GM15510 (cell line): ENCODE data around the gene FOSL1.

Source experiments
- POLR2A ChIP-seq: IDR thresholded peaks from 3 replicates; pipeline ENCODE4 v1.6.1; 2011; ENCODE audit warnings: borderline replicate concordance; ENCODE audit not compliant: insufficient read length; ENCODE audit errors: extremely low read depth

FOSL1 gene

GRCh38 chr11:65915101-65915820 is 15.1 kb upstream of the FOSL1 start:
- TF ChIP-seq POLR2A, result no peak

- no peak for TF ChIP-seq POLR2A
These were observed 12.7 kb upstream of the FOSL1 start for GRCh38 chr11:65912845-65913244.

GRCh38 chr11:65911682-65912568 is 11.7 kb upstream of the FOSL1 start:
- no peak for TF ChIP-seq POLR2A

- no peak for TF ChIP-seq POLR2A
These were observed 7.7 kb upstream of the FOSL1 start for GRCh38 chr11:65907878-65908277.

- TF ChIP-seq POLR2A, result no peak
These were observed 6.4 kb upstream of the FOSL1 start for GRCh38 chr11:65906602-65907001.

- no peak for TF ChIP-seq POLR2A
These were observed 3.5 kb upstream of the FOSL1 start for GRCh38 chr11:65903715-65904114.

GRCh38 chr11:65903068-65903481 is 2.9 kb upstream of the FOSL1 start:
- TF ChIP-seq POLR2A, result no peak

GRCh38 chr11:65900899-65901180 is 652 bp upstream of the FOSL1 start:
- no peak for TF ChIP-seq POLR2A

- TF ChIP-seq POLR2A, result no peak
These were observed 648 bp downstream of the FOSL1 start for GRCh38 chr11:65899356-65900124.

GRCh38 chr11:65898656-65899355 is 1.4 kb downstream of the FOSL1 start:
- no peak for TF ChIP-seq POLR2A

- TF ChIP-seq POLR2A, result no peak
These were observed 3.1 kb downstream of the FOSL1 start for GRCh38 chr11:65897020-65897471.

GRCh38 chr11:65896034-65896999 is 3.9 kb downstream of the FOSL1 start:
- TF ChIP-seq POLR2A, result no peak

- TF ChIP-seq POLR2A, result no peak
These were observed 4.7 kb downstream of the FOSL1 start for GRCh38 chr11:65895482-65895981.

- TF ChIP-seq POLR2A, result peak; percentile 58
These were observed 6.1 kb downstream of the FOSL1 start for GRCh38 chr11:65894034-65894591.
